Neural progenitor cell (in vitro differentiated cells): ENCODE measurements around the gene PTPRB. TPM values are rescaled to one million over a fixed set of nuclear protein-coding genes. Genes with fewer than 3 reads are reported as not detected.

Experiments
- DNase-seq: peaks from one replicate; pipeline ENCODE4 v3.0.0-alpha.2; 2016; ENCODE audit warnings: low spot score
- H2AFZ ChIP-seq: fragments of 200-600 bp; sonication (generic); replicated peaks from 2 replicates; pipeline ENCODE4 v1.6.1; 2016; ENCODE audit warnings: antibody characterized with exemption
- H3F3A ChIP-seq: fragments of 200-600 bp; sonication (generic); 2 replicates; pipeline ENCODE4 v1.6.1; 2016; ENCODE audit warnings: antibody characterized with exemption, low read depth
- H3K27ac ChIP-seq: fragments of 200-600 bp; sonication (generic); 2 replicates; pipeline ENCODE4 v1.5.1; 2016; ENCODE audit warnings: mild to moderate bottlenecking
- H3K27me3 ChIP-seq: fragments of 200-600 bp; sonication (generic); 2 replicates; pipeline ENCODE4 v1.6.1; 2016; ENCODE audit warnings: mild to moderate bottlenecking, moderate library complexity
- H3K36me3 ChIP-seq: fragments of 200-600 bp; sonication (generic); 2 replicates; pipeline ENCODE4 v1.5.1; 2016
- H3K4me1 ChIP-seq: fragments of 200-600 bp; sonication (generic); 2 replicates; pipeline ENCODE4 v1.6.1; 2016; ENCODE audit warnings: mixed run types
- H3K4me2 ChIP-seq: fragments of 200-600 bp; sonication (generic); 2 replicates; pipeline ENCODE4 v1.6.1; 2016
- H3K4me3 ChIP-seq: fragments of 200-600 bp; sonication (generic); 2 replicates; pipeline ENCODE4 v1.5.1; 2016
- H3K79me2 ChIP-seq: fragments of 200-600 bp; sonication (generic); 2 replicates; pipeline ENCODE4 v1.6.1; 2016; ENCODE audit warnings: low read depth
- H3K9ac ChIP-seq: fragments of 200-600 bp; sonication (generic); 2 replicates; pipeline ENCODE4 v1.6.1; 2016
- H3K9me3 ChIP-seq: fragments of 200-600 bp; sonication (generic); 2 replicates; pipeline ENCODE4 v1.5.1; 2016; ENCODE audit warnings: low read depth
- H4K20me1 ChIP-seq: fragments of 200-600 bp; sonication (generic); 2 replicates; pipeline ENCODE4 v1.6.1; 2016; ENCODE audit warnings: low read depth
- H3K27ac Mint-ChIP-seq: 3 replicates; pipeline ENCODE4 v1.8.0; 2021; ENCODE audit warnings: mixed read lengths
- H3K27me3 Mint-ChIP-seq: 2 replicates; pipeline ENCODE4 v1.8.0; 2022; ENCODE audit warnings: low read depth, mild to moderate bottlenecking, inconsistent platforms, moderate library complexity, mixed read lengths; ENCODE audit not compliant: insufficient read depth
- H3K36me3 Mint-ChIP-seq: 3 replicates; pipeline ENCODE4 v1.8.0; 2021; ENCODE audit warnings: mixed read lengths
- H3K4me1 Mint-ChIP-seq: 3 replicates; pipeline ENCODE4 v1.8.0; 2021; ENCODE audit warnings: mixed read lengths
- H3K4me3 Mint-ChIP-seq: 3 replicates; pipeline ENCODE4 v1.8.0; 2021; ENCODE audit warnings: mild to moderate bottlenecking, moderate library complexity, mixed read lengths
- H3K9me3 Mint-ChIP-seq: 3 replicates; pipeline ENCODE4 v1.8.0; 2020; ENCODE audit warnings: mixed read lengths
- CTCF ChIP-seq: fragments of 200-600 bp; sonication (generic); IDR thresholded peaks from 2 replicates; pipeline ENCODE4 v1.5.1; 2017; ENCODE audit warnings: antibody characterized with exemption, mild to moderate bottlenecking
- EZH2 ChIP-seq: fragments of 200-600 bp; sonication (generic); IDR thresholded peaks from 2 replicates; pipeline ENCODE4 v1.6.1; 2017; ENCODE audit warnings: antibody characterized with exemption, mild to moderate bottlenecking, moderate library complexity
- EZH2phosphoT487 ChIP-seq: fragments of 200-600 bp; sonication (generic); IDR thresholded peaks from 2 replicates; pipeline ENCODE4 v1.6.1; 2017; ENCODE audit warnings: antibody characterized with exemption
- total RNA-seq: library from RNA; depleted of rRNA; stranded (reverse); fragments of >200 nt; gene quantifications from 2 replicates; pipeline ENCODE4 v1.2.3, GENCODE V29; 2015; ENCODE audit warnings: low replicate concordance

Gene PTPRB
- 0.06 TPM in 1 of 2 replicates, not detected in the other for total RNA-seq

- no peaks in the 10 kb centered on the region for H3K27me3 ChIP-seq
- no peak within 1 kb of the TSS for H2AFZ ChIP-seq
- H3K79me2 ChIP-seq: no peaks in the 10 kb centered on the region
- no peaks in the 10 kb centered on the region for H3K9me3 ChIP-seq
- Mint-ChIP-seq H3K4me1 (no peaks in the 10 kb centered on the region), H3K9me3 (no peaks in the 10 kb centered on the region), H3K27ac (no peak within 1 kb of the TSS), H3K27me3 (peaks cover 4% of the 10 kb centered on the region), H3K36me3 (no peaks in the 10 kb centered on the region), H3K4me3 (no peak within 1 kb of the TSS)
- H3K27ac ChIP-seq: no peak within 1 kb of the TSS
- no peaks in the 10 kb centered on the region for H3K36me3 ChIP-seq
- H3K4me3 ChIP-seq: no peak within 1 kb of the TSS
- no peaks in the 10 kb centered on the region for H3F3A ChIP-seq
- TF ChIP-seq EZH2phosphoT487: no peak
- TF ChIP-seq CTCF: no peak
- no peak for TF ChIP-seq EZH2
- no peak for DNase-seq
- no peaks in the 10 kb centered on the region for H4K20me1 ChIP-seq
- no peak within 1 kb of the TSS for H3K4me2 ChIP-seq
- no peak within 1 kb of the TSS for H3K9ac ChIP-seq
- no peaks in the 10 kb centered on the region for H3K4me1 ChIP-seq
These were observed at the start of gene PTPRB for GRCh38 chr12:70637303-70638085. PTPRB (minus strand) TSS chr12:70637429; CDS start chr12:70637395, 34 bp downstream.

- no peaks in the 10 kb centered on the region for H3K36me3 ChIP-seq
- H3K27ac ChIP-seq: no peak overlapping the region
- TF ChIP-seq CTCF (no peak), EZH2 (no peak), EZH2phosphoT487 (no peak)
- Mint-ChIP-seq H3K27ac (no peak overlapping the region), H3K9me3 (no peaks in the 10 kb centered on the region), H3K4me1 (peaks cover 4% of the 10 kb centered on the region), H3K36me3 (no peaks in the 10 kb centered on the region), H3K27me3 (no peaks in the 10 kb centered on the region), H3K4me3 (no peak overlapping the region)
- no peak overlapping the region for H3K4me3 ChIP-seq
- no peaks in the 10 kb centered on the region for H3K27me3 ChIP-seq
- no peak overlapping the region for H2AFZ ChIP-seq
- H4K20me1 ChIP-seq: no peaks in the 10 kb centered on the region
- H3K4me1 ChIP-seq: no peaks in the 10 kb centered on the region
- no peaks in the 10 kb centered on the region for H3F3A ChIP-seq
- H3K4me2 ChIP-seq: no peak overlapping the region
- no peak overlapping the region for H3K9ac ChIP-seq
- H3K79me2 ChIP-seq: no peaks in the 10 kb centered on the region
- no peaks in the 10 kb centered on the region for H3K9me3 ChIP-seq
- DNase-seq: no peak
These were observed 49.7 kb upstream of the PTPRB start for GRCh38 chr12:70686907-70687306.

- Histone ChIP-seq H3K4me2 (no peak overlapping the region), H4K20me1 (no peaks in the 10 kb centered on the region), H2AFZ (peak overlapping the region; percentile 2), H3K4me1 (no peaks in the 10 kb centered on the region), H3K4me3 (no peak overlapping the region), H3K9ac (no peak overlapping the region), H3K27ac (no peak overlapping the region), H3F3A (no peaks in the 10 kb centered on the region), H3K27me3 (no peaks in the 10 kb centered on the region), H3K79me2 (no peaks in the 10 kb centered on the region), H3K9me3 (no peaks in the 10 kb centered on the region), H3K36me3 (no peaks in the 10 kb centered on the region)
- no peaks in the 10 kb centered on the region for H3K27me3 Mint-ChIP-seq
- no peaks in the 10 kb centered on the region for H3K9me3 Mint-ChIP-seq
- TF ChIP-seq EZH2 (no peak), EZH2phosphoT487 (no peak), CTCF (no peak)
- no peaks in the 10 kb centered on the region for H3K36me3 Mint-ChIP-seq
- no peak overlapping the region for H3K4me3 Mint-ChIP-seq
- no peak overlapping the region for H3K27ac Mint-ChIP-seq
- no peak for DNase-seq
- peaks cover 6% of the 10 kb centered on the region for H3K4me1 Mint-ChIP-seq
These were observed 49.1 kb upstream of the PTPRB start for GRCh38 chr12:70686299-70686698.
